ENCODE data around the gene METTL27. TPM values are rescaled to one million over a fixed set of nuclear protein-coding genes. Genes with fewer than 3 reads are reported as not detected.
"Not testable (repeated sequence)": the region's sequence is repeated elsewhere in the genome, so short reads cannot be mapped to it uniquely, and the experiment has no call there.

METTL27 gene
- total and polyA plus RNA-seq, 3 experiments from 2014 or later: not detected

DNA sequence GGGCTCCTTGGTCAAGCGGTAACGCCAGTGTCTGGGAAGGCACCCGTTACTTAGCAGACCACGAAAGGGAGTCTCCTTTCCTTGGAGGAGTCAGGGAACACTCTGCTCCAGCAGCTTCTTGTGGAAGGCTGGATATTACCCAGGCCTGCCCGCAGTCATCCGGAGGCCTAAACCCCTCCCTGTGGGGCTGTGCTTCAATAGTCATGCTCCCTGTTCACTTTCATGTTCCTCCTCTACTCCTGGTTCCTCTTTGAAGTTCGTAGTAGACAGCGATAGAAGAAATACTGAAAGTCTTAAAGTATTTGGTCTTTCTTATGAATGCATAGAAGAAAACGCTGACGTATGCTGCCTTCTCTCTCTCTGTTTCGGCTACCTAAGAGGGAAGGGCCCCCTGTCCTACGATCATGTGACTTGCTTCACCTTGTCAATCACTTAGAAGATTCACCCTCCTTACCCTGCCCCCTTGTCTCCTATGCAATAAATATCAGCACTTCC, 3.4 kb upstream of the METTL27 start:
- H3K4me1 Mint-ChIP-seq: peaks cover 8 to 23% (median 9%) of the 10 kb centered on the region in 3 donors
- H3K27me3 Mint-ChIP-seq; H3K36me3 Mint-ChIP-seq; H3K36me3 ChIP-seq (ENCODE audit: insufficient read depth, low read length); H3K9me3 Mint-ChIP-seq; H3K4me1 ChIP-seq (ENCODE audit: insufficient read depth, low read length); CTCF ChIA-PET; POLR2A ChIA-PET; H3K9me3 ChIP-seq (ENCODE audit: low read length); H3K4me3 ChIP-seq (ENCODE audit: low read length); H3K27ac Mint-ChIP-seq; H3K27ac ChIP-seq (ENCODE audit: low read depth, low read length); H3K27me3 ChIP-seq (ENCODE audit: insufficient read depth, low read length, poor library complexity, severe bottlenecking); DNase-seq: not testable (repeated sequence)
- peak overlapping the region in 1 of 7 donors; percentile 48 for H3K4me3 Mint-ChIP-seq

- no peaks in the 10 kb centered on the region for H3K9me3 ChIP-seq (ENCODE audit: low read length)
- peaks cover 6% of the 10 kb centered on the region for H3K4me1 ChIP-seq (ENCODE audit: insufficient read depth, low read length)
- no peaks in the 10 kb centered on the region for H3K9me3 Mint-ChIP-seq
- POLR2A ChIA-PET: no interaction called here
- H3K36me3 Mint-ChIP-seq: no peaks in the 10 kb centered on the region
- H3K27me3 ChIP-seq (ENCODE audit: insufficient read depth, low read length, poor library complexity, severe bottlenecking): no peaks in the 10 kb centered on the region
- peak overlapping the region in 1 of 8 donors; percentile 12 for H3K27ac Mint-ChIP-seq
- peaks cover 8 to 24% (median 8%) of the 10 kb centered on the region in 3 donors for H3K4me1 Mint-ChIP-seq
- no peak overlapping the region for H3K4me3 ChIP-seq (ENCODE audit: low read length)
- H3K27ac ChIP-seq (ENCODE audit: low read depth, low read length): no peak overlapping the region
- no peaks in the 10 kb centered on the region for H3K36me3 ChIP-seq (ENCODE audit: insufficient read depth, low read length)
- DNase-seq: no peak
- CTCF ChIA-PET: interaction anchor here (1.3 to 1.4 kb wide), 2 partner anchors 10 to 11 kb away, joined by 3 read pairs; no protein-coding TSS in a partner anchor
- peak overlapping the region in 2 of 7 donors; percentile 60 to 68 for H3K4me3 Mint-ChIP-seq
- no peaks in the 10 kb centered on the region for H3K27me3 Mint-ChIP-seq
Measured at GRCh38 chr7:73844848-73845460, 2.6 kb upstream of the METTL27 start.

DNA sequence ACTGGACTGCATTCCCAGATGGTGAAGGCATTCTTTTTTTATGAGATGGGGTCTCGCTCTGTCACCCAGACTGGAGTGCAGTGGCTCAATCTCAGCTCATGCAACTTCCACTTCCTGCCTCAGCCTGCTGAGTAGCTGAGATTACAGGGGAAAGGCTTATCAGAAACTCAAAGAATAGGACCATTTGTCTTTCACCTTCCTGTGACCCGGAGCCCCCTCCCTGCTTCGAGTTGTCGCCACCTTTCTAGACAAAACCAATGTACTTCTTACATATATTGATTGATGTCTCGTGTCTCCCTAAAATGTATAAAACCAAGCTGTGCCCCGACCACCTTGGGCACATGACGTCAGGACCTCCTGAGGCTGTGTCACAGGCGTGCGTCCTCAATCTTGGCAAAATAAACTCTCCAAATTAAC, 1.8 kb upstream of the METTL27 start:
- H3K4me3 Mint-ChIP-seq: peak overlapping the region in 6 of 7 donors; percentile 2 to 64 (median 41)

GRCh38 chr7:73841689-73842066, 638 bp downstream of the METTL27 start:
- no peaks in the 10 kb centered on the region for H3K27me3 ChIP-seq (ENCODE audit: insufficient read depth, low read length, poor library complexity, severe bottlenecking)
- H3K36me3 ChIP-seq (ENCODE audit: insufficient read depth, low read length): no peaks in the 10 kb centered on the region
- Mint-ChIP-seq H3K4me3 (peak overlapping the region; percentile 82 to 93 (median 87)), H3K4me1 (peaks cover 8 to 24% (median 8%) of the 10 kb centered on the region in 3 donors), H3K36me3 (no peaks in the 10 kb centered on the region), H3K27ac (peak overlapping the region in 1 of 8 donors; percentile 70), H3K27me3 (peaks cover 3 to 9% of the 10 kb centered on the region in 2 donors), H3K9me3 (no peaks in the 10 kb centered on the region)
- DNase-seq: no peak
- H3K4me1 ChIP-seq (ENCODE audit: insufficient read depth, low read length): peaks cover 6% of the 10 kb centered on the region
- H3K4me3 ChIP-seq (ENCODE audit: low read length): peak overlapping the region; percentile 66
- H3K9me3 ChIP-seq (ENCODE audit: low read length): no peaks in the 10 kb centered on the region
- peak overlapping the region; percentile 51 for H3K27ac ChIP-seq (ENCODE audit: low read depth, low read length)
- POLR2A ChIA-PET: no interaction called here
- CTCF ChIA-PET: interaction anchor here (1.4 to 2.6 kb wide), 2 partner anchors 9 to 14 kb away, joined by 3 to 10 read pairs; no protein-coding TSS in a partner anchor

More for the DNA sequence above, 1.8 kb upstream of the METTL27 start:
- no peaks in the 10 kb centered on the region for H3K9me3 Mint-ChIP-seq
- H3K4me1 ChIP-seq (ENCODE audit: insufficient read depth, low read length): peaks cover 6% of the 10 kb centered on the region
- H3K9me3 ChIP-seq (ENCODE audit: low read length): no peaks in the 10 kb centered on the region
- no peak overlapping the region for H3K27ac ChIP-seq (ENCODE audit: low read depth, low read length)
- ChIA-PET POLR2A (no interaction called here), CTCF (interaction anchor here (1.3 to 1.4 kb wide), 2 partner anchors 11 to 12 kb away, joined by 3 read pairs; no protein-coding TSS in a partner anchor)
- H3K27me3 Mint-ChIP-seq: no peaks in the 10 kb centered on the region
- no peak for DNase-seq
- H3K4me1 Mint-ChIP-seq: peaks cover 8 to 24% (median 8%) of the 10 kb centered on the region in 3 donors
- no peaks in the 10 kb centered on the region for H3K27me3 ChIP-seq (ENCODE audit: insufficient read depth, low read length, poor library complexity, severe bottlenecking)
- H3K27ac Mint-ChIP-seq: peak overlapping the region in 2 of 8 donors; percentile 69 to 77
- H3K36me3 Mint-ChIP-seq: no peaks in the 10 kb centered on the region
- no peak overlapping the region for H3K4me3 ChIP-seq (ENCODE audit: low read length)
- no peaks in the 10 kb centered on the region for H3K36me3 ChIP-seq (ENCODE audit: insufficient read depth, low read length)

GRCh38 chr7:73840715-73841379, 1.5 kb downstream of the METTL27 start:
- H3K27ac ChIP-seq (ENCODE audit: low read depth, low read length): no peak overlapping the region
- peaks cover 3 to 9% of the 10 kb centered on the region in 2 donors for H3K27me3 Mint-ChIP-seq
- CTCF ChIA-PET: interaction anchor here (1.4 to 2.6 kb wide), 2 partner anchors 10 to 15 kb away, joined by 3 to 10 read pairs; no protein-coding TSS in a partner anchor
- H3K4me3 ChIP-seq (ENCODE audit: low read length): no peak overlapping the region
- H3K9me3 ChIP-seq (ENCODE audit: low read length): no peaks in the 10 kb centered on the region
- no peaks in the 10 kb centered on the region for H3K9me3 Mint-ChIP-seq
- peak overlapping the region in 1 of 8 donors; percentile 54 for H3K27ac Mint-ChIP-seq
- no peaks in the 10 kb centered on the region for H3K27me3 ChIP-seq (ENCODE audit: insufficient read depth, low read length, poor library complexity, severe bottlenecking)
- H3K4me3 Mint-ChIP-seq: peak overlapping the region in 5 of 7 donors; percentile 10 to 45 (median 26)
- H3K36me3 ChIP-seq (ENCODE audit: insufficient read depth, low read length): no peaks in the 10 kb centered on the region
- peaks cover 6% of the 10 kb centered on the region for H3K4me1 ChIP-seq (ENCODE audit: insufficient read depth, low read length)
- peaks cover 8 to 24% (median 8%) of the 10 kb centered on the region in 3 donors for H3K4me1 Mint-ChIP-seq
- H3K36me3 Mint-ChIP-seq: no peaks in the 10 kb centered on the region
- DNase-seq: no peak
- POLR2A ChIA-PET: no interaction called here

- ChIA-PET POLR2A (no interaction called here), CTCF (no interaction called here)
- H3K36me3 Mint-ChIP-seq: no peaks in the 10 kb centered on the region
Measured at GRCh38 chr7:73839743-73840714, 2.3 kb downstream of the METTL27 start.

DNA sequence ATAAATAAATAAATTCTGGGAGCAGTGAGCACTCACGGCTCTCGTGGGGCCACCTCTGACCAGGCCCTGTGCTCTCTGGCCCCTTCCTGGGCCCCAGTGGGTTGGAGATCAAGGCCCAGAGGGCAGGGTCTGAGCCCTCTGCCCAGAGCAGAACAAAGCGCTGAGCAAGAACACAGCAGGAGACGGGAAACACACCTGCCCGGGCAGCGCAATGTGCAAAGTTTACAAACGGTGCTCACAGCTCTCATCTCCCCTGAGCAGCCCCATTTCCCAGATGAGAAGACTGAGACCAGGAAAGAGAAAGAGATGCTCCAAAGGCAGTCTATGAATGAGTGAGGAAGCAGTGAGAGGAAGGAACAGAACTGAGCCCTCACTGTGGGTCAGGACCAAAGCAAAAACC, 3.0 kb downstream of the METTL27 start:
- peaks cover 6% of the 10 kb centered on the region for H3K4me1 ChIP-seq (ENCODE audit: insufficient read depth, low read length)
- DNase-seq: no peak
- CTCF ChIA-PET: no interaction called here
- H3K27ac ChIP-seq (ENCODE audit: low read depth, low read length): no peak overlapping the region
- Mint-ChIP-seq H3K27me3 (peaks cover 3 to 9% of the 10 kb centered on the region in 2 donors), H3K27ac (peak overlapping the region in 1 of 8 donors; percentile 8), H3K36me3 (no peaks in the 10 kb centered on the region), H3K9me3 (no peaks in the 10 kb centered on the region), H3K4me3 (no peak overlapping the region), H3K4me1 (peaks cover 7 to 21% (median 8%) of the 10 kb centered on the region in 3 donors)
- no peaks in the 10 kb centered on the region for H3K36me3 ChIP-seq (ENCODE audit: insufficient read depth, low read length)
- H3K9me3 ChIP-seq (ENCODE audit: low read length): no peaks in the 10 kb centered on the region
- H3K27me3 ChIP-seq (ENCODE audit: insufficient read depth, low read length, poor library complexity, severe bottlenecking): no peaks in the 10 kb centered on the region
- POLR2A ChIA-PET: no interaction called here
- no peak overlapping the region for H3K4me3 ChIP-seq (ENCODE audit: low read length)

More at GRCh38 chr7:73839743-73840714, 2.3 kb downstream of the METTL27 start:
- peak overlapping the region in 1 of 8 donors; percentile 8 for H3K27ac Mint-ChIP-seq
- no peaks in the 10 kb centered on the region for H3K27me3 ChIP-seq (ENCODE audit: insufficient read depth, low read length, poor library complexity, severe bottlenecking)
- peaks cover 6% of the 10 kb centered on the region for H3K4me1 ChIP-seq (ENCODE audit: insufficient read depth, low read length)
- H3K36me3 ChIP-seq (ENCODE audit: insufficient read depth, low read length): no peaks in the 10 kb centered on the region
- no peak overlapping the region for H3K27ac ChIP-seq (ENCODE audit: low read depth, low read length)
- H3K9me3 ChIP-seq (ENCODE audit: low read length): no peaks in the 10 kb centered on the region
- DNase-seq: no peak
- H3K4me3 Mint-ChIP-seq: peak overlapping the region in 2 of 7 donors; percentile 25 to 27
- H3K9me3 Mint-ChIP-seq: no peaks in the 10 kb centered on the region
- peaks cover 3 to 9% of the 10 kb centered on the region in 2 donors for H3K27me3 Mint-ChIP-seq
- H3K4me3 ChIP-seq (ENCODE audit: low read length): no peak overlapping the region
- peaks cover 8 to 24% (median 8%) of the 10 kb centered on the region in 3 donors for H3K4me1 Mint-ChIP-seq

Data from CD8-positive, alpha-beta memory T cell (primary cell).